H9 (cell line): ENCODE measurements around the gene HES1. TPM values are rescaled to one million over a fixed set of nuclear protein-coding genes. Genes with fewer than 3 reads are reported as not detected.

ENCODE experiments used
- DNase-seq: peaks from one replicate; pipeline ENCODE4 v3.0.0-alpha.2; 2017
- H2AFZ ChIP-seq: one replicate; pipeline ENCODE4 v1.6.1; 2013; ENCODE audit warnings: mild to moderate bottlenecking, low read length, control low read depth, moderate library complexity
- H2AK5ac ChIP-seq: 2 replicates; pipeline ENCODE4 v1.6.1; 2013; ENCODE audit warnings: low read length, control low read depth, mixed read lengths; ENCODE audit not compliant: insufficient read length
- H2BK120ac ChIP-seq: one replicate; pipeline ENCODE4 v1.6.1; 2013; ENCODE audit warnings: low read depth, mild to moderate bottlenecking, low read length, control low read depth, inconsistent platforms; ENCODE audit not compliant: poor library complexity, severe bottlenecking
- H2BK12ac ChIP-seq: 2 replicates; pipeline ENCODE4 v1.6.1; 2013; ENCODE audit warnings: low read length, control low read depth, mixed read lengths, low read depth; ENCODE audit not compliant: insufficient read length
- H2BK15ac ChIP-seq: 2 replicates; pipeline ENCODE4 v1.6.1; 2013; ENCODE audit warnings: low read depth, low read length, control low read depth
- H2BK20ac ChIP-seq: one replicate; pipeline ENCODE4 v1.6.1; 2013; ENCODE audit warnings: low read depth, mild to moderate bottlenecking, low read length, control low read depth, inconsistent platforms; ENCODE audit not compliant: poor library complexity, severe bottlenecking
- H2BK5ac ChIP-seq: 2 replicates; pipeline ENCODE4 v1.6.1; 2013; ENCODE audit warnings: low read length, control low read depth, mixed read lengths; ENCODE audit not compliant: insufficient read length
- H3K14ac ChIP-seq: 2 replicates; pipeline ENCODE4 v1.6.1; 2013; ENCODE audit warnings: low read length, control low read depth; ENCODE audit not compliant: insufficient read depth
- H3K18ac ChIP-seq: 2 replicates; pipeline ENCODE4 v1.6.1; 2013; ENCODE audit warnings: low read depth, mild to moderate bottlenecking, mixed read lengths, low read length, control low read depth; ENCODE audit not compliant: insufficient read length
- H3K23ac ChIP-seq: 2 replicates; pipeline ENCODE4 v1.6.1; 2013; ENCODE audit warnings: low read length, control low read depth, mixed read lengths, low read depth; ENCODE audit not compliant: insufficient read length
- H3K23me2 ChIP-seq: 2 replicates; pipeline ENCODE4 v1.6.1; 2013; ENCODE audit warnings: low read depth, mild to moderate bottlenecking, mixed read lengths, low read length, control low read depth; ENCODE audit not compliant: insufficient read length, poor library complexity, severe bottlenecking
- H3K27ac ChIP-seq: 2 replicates; pipeline ENCODE4 v1.5.1; 2013; ENCODE audit warnings: low read length, control low read depth, mixed read lengths, low read depth; ENCODE audit not compliant: insufficient read length
- H3K27me3 ChIP-seq: 2 replicates; pipeline ENCODE4 v1.6.1; 2013; ENCODE audit warnings: low read length, control low read depth, inconsistent platforms; ENCODE audit not compliant: insufficient read depth
- H3K4ac ChIP-seq: 2 replicates; pipeline ENCODE4 v1.6.1; 2013; ENCODE audit warnings: low read depth, mild to moderate bottlenecking, control low read depth, inconsistent platforms, low read length, moderate library complexity
- H3K4me1 ChIP-seq: 2 replicates; pipeline ENCODE4 v1.6.1; 2013; ENCODE audit warnings: low read length, control low read depth, inconsistent platforms; ENCODE audit not compliant: insufficient read depth
- H3K4me2 ChIP-seq: 2 replicates; pipeline ENCODE4 v1.6.1; 2013; ENCODE audit warnings: low read length, control low read depth, mixed read lengths; ENCODE audit not compliant: insufficient read length, insufficient read depth
- H3K56ac ChIP-seq: 2 replicates; pipeline ENCODE4 v1.6.1; 2013; ENCODE audit warnings: low read depth, mild to moderate bottlenecking, mixed read lengths, low read length, control low read depth; ENCODE audit not compliant: insufficient read length
- H3K79me1 ChIP-seq: 2 replicates; pipeline ENCODE4 v1.6.1; 2013; ENCODE audit warnings: low read depth, mild to moderate bottlenecking, moderate library complexity, low read length, control low read depth, inconsistent platforms; ENCODE audit not compliant: insufficient read depth, poor library complexity, severe bottlenecking
- H3K79me2 ChIP-seq: 2 replicates; pipeline ENCODE4 v1.6.1; 2013; ENCODE audit warnings: low read length, control low read depth, inconsistent platforms; ENCODE audit not compliant: insufficient read depth
- H3K9ac ChIP-seq: 2 replicates; pipeline ENCODE4 v1.6.1; 2013; ENCODE audit warnings: low read length, control low read depth, mixed read lengths; ENCODE audit not compliant: insufficient read length; ENCODE audit errors: extremely low read depth
- H3K9me3 ChIP-seq: one replicate; pipeline ENCODE4 v1.6.1; 2013; ENCODE audit warnings: low read depth, low read length, inconsistent platforms; ENCODE audit not compliant: control insufficient read depth
- H3T11ph ChIP-seq: one replicate; pipeline ENCODE4 v1.6.1; 2013; ENCODE audit warnings: mild to moderate bottlenecking, low read length, control low read depth, inconsistent platforms
- H4K20me1 ChIP-seq: one replicate; pipeline ENCODE4 v1.6.1; 2013; ENCODE audit not compliant: control insufficient read depth, insufficient read length, insufficient read depth
- H4K5ac ChIP-seq: 2 replicates; pipeline ENCODE4 v1.6.1; 2013; ENCODE audit warnings: low read depth, mild to moderate bottlenecking, mixed read lengths, low read length, control low read depth; ENCODE audit not compliant: insufficient read length
- H4K8ac ChIP-seq: replicated peaks from 2 replicates; pipeline ENCODE4 v1.6.1; 2013; ENCODE audit warnings: low read length, control low read depth, mixed read lengths, low read depth; ENCODE audit not compliant: insufficient read length
- H4K91ac ChIP-seq: 2 replicates; pipeline ENCODE4 v1.6.1; 2013; ENCODE audit warnings: low read depth, mild to moderate bottlenecking, moderate library complexity, mixed read lengths, low read length, control low read depth; ENCODE audit not compliant: insufficient read length
- H3K27ac Mint-ChIP-seq, 3 experiments: 2 replicates in 2 of 3; 3 replicates in 1 of 3; pipeline ENCODE4 v1.8.0; 2020 to 2021; ENCODE audit warnings: mixed read lengths in 3 of 3, mild to moderate bottlenecking in 1 of 3, moderate library complexity in 1 of 3
- H3K27me3 Mint-ChIP-seq: 2 replicates; pipeline ENCODE4 v1.8.0; 2021; ENCODE audit warnings: low read depth, mild to moderate bottlenecking, moderate library complexity, mixed read lengths
- H3K36me3 Mint-ChIP-seq, 3 experiments: 2 replicates in 2 of 3; 3 replicates in 1 of 3; pipeline ENCODE4 v1.8.0; 2020 to 2021; ENCODE audit warnings: low read depth in 3 of 3, mixed read lengths in 3 of 3; ENCODE audit not compliant: insufficient read depth in 1 of 3
- H3K4me1 Mint-ChIP-seq, 2 experiments: 2 replicates each; pipeline ENCODE4 v1.8.0; 2020; ENCODE audit warnings: mixed read lengths in 2 of 2
- H3K4me3 Mint-ChIP-seq, 2 experiments: 2 replicates in 1 of 2; 3 replicates in 1 of 2; pipeline ENCODE4 v1.8.0; 2020 to 2021; ENCODE audit warnings: mild to moderate bottlenecking in 2 of 2, mixed read lengths in 2 of 2, moderate library complexity in 1 of 2
- H3K9me3 Mint-ChIP-seq, 2 experiments: 2 replicates in 1 of 2; 3 replicates in 1 of 2; pipeline ENCODE4 v1.8.0; 2020; ENCODE audit warnings: mild to moderate bottlenecking in 2 of 2, mixed read lengths in 2 of 2, moderate library complexity in 1 of 2
- WGBS: extraction: QIAGEN DNeasy Blood & Tissue Kit; methylation state at CpG from one replicate; pipeline ENCODE4 v1.1.7; 2013; ENCODE audit warnings: missing lambda C conversion rate, low lambda C conversion rate, mixed read lengths; ENCODE audit not compliant: insufficient read length; ENCODE audit errors: extremely low coverage; 5-methylcytosine and 5-hydroxymethylcytosine counted together
- total RNA-seq: library from RNA; stranded (reverse); gene quantifications from 2 replicates; pipeline ENCODE4 v1.2.1, GENCODE V29; 2021
- TF ChIP-seq, protein P1 (sequence below): fragments of 200-600 bp; sonication (generic); conservative IDR thresholded peaks from 3 replicates; pipeline ENCODE4 v1.8.0; 2021; ENCODE audit warnings: antibody characterized with exemption, mild to moderate bottlenecking

Gene HES1
- total RNA-seq, 1 experiment from 2014 or later: 23.2 TPM

DNA sequence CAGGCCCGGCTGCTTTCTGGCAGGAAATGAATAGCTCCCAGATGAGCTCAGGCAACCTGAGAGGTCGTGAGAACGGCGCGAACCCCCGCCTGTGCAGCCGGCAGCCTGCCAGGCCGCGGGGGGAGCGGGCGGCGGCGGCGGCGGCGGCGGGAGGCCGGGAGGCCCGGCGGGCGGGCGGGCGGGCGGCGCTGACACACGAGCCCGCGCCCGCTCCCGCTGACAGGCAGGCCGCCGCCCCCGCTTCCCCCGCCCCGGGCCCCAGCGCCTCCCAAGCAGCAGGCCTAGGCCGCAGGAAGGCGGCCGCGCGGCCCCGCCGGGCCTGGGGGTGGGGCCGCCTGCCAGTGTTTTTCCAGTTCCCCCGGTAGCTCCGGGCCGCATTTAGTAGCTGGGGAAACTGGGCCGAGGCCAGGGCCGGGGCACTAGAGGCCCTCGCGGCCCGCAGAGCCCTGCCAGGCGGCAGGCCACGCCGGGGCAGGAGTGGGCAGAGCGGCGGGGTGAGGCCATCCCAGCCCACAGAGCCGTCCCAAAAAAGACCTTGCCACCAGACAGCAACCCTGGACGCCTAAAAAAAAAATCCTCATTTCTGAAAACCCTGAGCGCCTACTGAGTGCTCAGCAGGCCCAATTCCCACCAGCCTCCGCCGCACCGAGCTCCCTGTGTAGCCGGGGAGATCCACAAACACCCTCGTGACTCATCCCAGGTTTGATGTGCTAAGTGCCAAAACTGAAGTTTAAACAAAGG is 5.6 kb downstream of the HES1 start:
- Histone ChIP-seq H3K4me2 (peak overlapping the region; percentile 54), H2BK20ac (no peak overlapping the region), H3K79me2 (no peaks in the 10 kb centered on the region), H4K20me1 (no peaks in the 10 kb centered on the region), H2BK15ac (no peak overlapping the region; the same call in 1 of the 2 replicates), H4K91ac (no peak overlapping the region), H3K23ac (no peak overlapping the region), H3K9me3 (no peaks in the 10 kb centered on the region), H3K4me1 (peaks cover 10% of the 10 kb centered on the region), H2BK12ac (no peak overlapping the region), H2AK5ac (no peak overlapping the region), H3K18ac (peak overlapping the region; percentile 88), H3K14ac (peak overlapping the region; percentile 85; the same call in 1 of the 2 replicates), H3T11ph (no peak overlapping the region), H2BK120ac (no peak overlapping the region), H3K27ac (peak overlapping the region; percentile 78), H3K79me1 (no peaks in the 10 kb centered on the region), H3K27me3 (no peaks in the 10 kb centered on the region; the same call in 1 of the 2 replicates), H3K4ac (no peak overlapping the region), H2BK5ac (no peak overlapping the region), H4K5ac (no peak overlapping the region), H2AFZ (no peak overlapping the region), H4K8ac (no peak overlapping the region), H3K23me2 (peaks cover 20% of the 10 kb centered on the region), H3K56ac (no peak overlapping the region), H3K9ac (no peak overlapping the region)
- WGBS: no CpG with 5 or more reads among the region's 65 CpGs
- Mint-ChIP-seq H3K27ac (peak overlapping the region; percentile 35 to 74 (median 72); a peak in 5 of 7 replicates), H3K9me3 (no peaks in the 10 kb centered on the region; a peak in 2 of 5 replicates), H3K4me1 (peaks cover 42 to 44% of the 10 kb centered on the region in 2 experiments), H3K36me3 (peaks cover 9 to 18% (median 11%) of the 10 kb centered on the region in 3 experiments), H3K4me3 (peak overlapping the region; percentile 32 to 45), H3K27me3 (peaks cover 51% of the 10 kb centered on the region)
- TF ChIP-seq, protein P1, sequence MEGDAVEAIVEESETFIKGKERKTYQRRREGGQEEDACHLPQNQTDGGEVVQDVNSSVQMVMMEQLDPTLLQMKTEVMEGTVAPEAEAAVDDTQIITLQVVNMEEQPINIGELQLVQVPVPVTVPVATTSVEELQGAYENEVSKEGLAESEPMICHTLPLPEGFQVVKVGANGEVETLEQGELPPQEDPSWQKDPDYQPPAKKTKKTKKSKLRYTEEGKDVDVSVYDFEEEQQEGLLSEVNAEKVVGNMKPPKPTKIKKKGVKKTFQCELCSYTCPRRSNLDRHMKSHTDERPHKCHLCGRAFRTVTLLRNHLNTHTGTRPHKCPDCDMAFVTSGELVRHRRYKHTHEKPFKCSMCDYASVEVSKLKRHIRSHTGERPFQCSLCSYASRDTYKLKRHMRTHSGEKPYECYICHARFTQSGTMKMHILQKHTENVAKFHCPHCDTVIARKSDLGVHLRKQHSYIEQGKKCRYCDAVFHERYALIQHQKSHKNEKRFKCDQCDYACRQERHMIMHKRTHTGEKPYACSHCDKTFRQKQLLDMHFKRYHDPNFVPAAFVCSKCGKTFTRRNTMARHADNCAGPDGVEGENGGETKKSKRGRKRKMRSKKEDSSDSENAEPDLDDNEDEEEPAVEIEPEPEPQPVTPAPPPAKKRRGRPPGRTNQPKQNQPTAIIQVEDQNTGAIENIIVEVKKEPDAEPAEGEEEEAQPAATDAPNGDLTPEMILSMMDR: no peak
- DNase-seq: peak; percentile 90
